Right lobe of liver (tissue), 6 donors: Measurements from ENCODE around the gene PHF2. TPM values are rescaled to one million over a fixed set of nuclear protein-coding genes. Genes with fewer than 3 reads are reported as not detected.

ENCODE experiments used
- ATAC-seq, 4 donors: fragments of 200-7000 bp; cut with Tn5 transposase; one replicate each; pipeline ENCODE4 v1.9.1; 2020; ENCODE audit warnings: mild to moderate bottlenecking in 4 of 4, moderate library complexity in 4 of 4
- DNase-seq, 3 donors: peaks; one replicate each; pipeline ENCODE4 v3.0.0-alpha.2; 2020
- H3K27ac ChIP-seq, 3 donors: fragments of 200-600 bp; one replicate each; pipeline ENCODE4 v1.8.0; 2022
- H3K27me3 ChIP-seq, 2 donors: fragments of 200-600 bp; one replicate each; pipeline ENCODE4 v1.8.0; 2022
- H3K36me3 ChIP-seq, 4 donors: fragments of 200-600 bp; sonication (generic) in 1 of 4; one replicate each; pipeline versions ENCODE4 v1.5.1 to v1.8.0; 2017 to 2022; ENCODE audit warnings: control low read depth in 1 of 4
- H3K4me1 ChIP-seq, 4 donors: fragments of 200-600 bp; sonication (generic) in 1 of 4; one replicate each; pipeline versions ENCODE4 v1.5.1 to v1.8.0; 2017 to 2022; ENCODE audit warnings: control low read depth in 1 of 4
- H3K4me3 ChIP-seq, 3 donors: fragments of 200-600 bp; one replicate each; pipeline ENCODE4 v1.8.0; 2022
- H3K9me3 ChIP-seq, 4 donors: fragments of 200-600 bp; sonication (generic) in 1 of 4; one replicate each; pipeline versions ENCODE4 v1.5.1 to v1.8.0; 2017 to 2022; ENCODE audit warnings: control low read depth in 1 of 4
- POLR2A ChIP-seq: fragments of 450-650 bp; IDR thresholded peaks from one replicate; pipeline ENCODE4 v1.6.1; 2017; ENCODE audit warnings: antibody characterized with exemption, mild to moderate bottlenecking
- WGBS: methylation state at CpG from one replicate; pipeline ENCODE4 v1.1.6; 2018; ENCODE audit warnings: low coverage, low lambda C conversion rate; ENCODE audit not compliant: insufficient coverage; ENCODE audit errors: missing lambda C conversion rate; 5-methylcytosine and 5-hydroxymethylcytosine counted together
- intact Hi-C, 2 donors: fragments of 100-400 bp; cut with DNase I; formaldehyde crosslinking; loops; one replicate each; pipeline versions ENCODE4 v1.11.2 to v1.14.1; 2022
- total RNA-seq, 6 experiments: library from RNA; depleted of rRNA in 2 of 6; stranded (reverse); fragments of >200 nt in 2 of 6; fragmentation: NEBNext Ultra II Directional in 3 of 6; extraction: Animal tissue kit (Norgen Biotek cat#: 25700) in 3 of 6; gene quantifications; one replicate each; pipeline versions ENCODE4 v1.1.0 to v1.2.4, GENCODE V29; 2016 to 2023
- TF ChIP-seq, protein P1 (sequence below), 4 donors: fragments of 200-600 bp in 3 of 4; fragments of 450-650 bp in 1 of 4; IDR thresholded peaks; one replicate each; pipeline versions ENCODE4 v1.5.1 to v1.8.0; 2016 to 2022; ENCODE audit warnings: antibody characterized with exemption in 4 of 4, mild to moderate bottlenecking in 2 of 4
- donor health status: DM: no; HTN: yes; CAD: no.
- donor health status: DM: no; HTN: no; CAD: no.
- donor health status: DM: no; HTN: no; CAD: no.
- donor health status: DM: no; HTN: yes; CAD: no.
- donor health status: DM: no; HTN: yes; CAD: no.

Gene PHF2
- total RNA-seq, 6 experiments from 2014 or later, result 6.3 to 8.5 (median 6.8) TPM

DNA sequence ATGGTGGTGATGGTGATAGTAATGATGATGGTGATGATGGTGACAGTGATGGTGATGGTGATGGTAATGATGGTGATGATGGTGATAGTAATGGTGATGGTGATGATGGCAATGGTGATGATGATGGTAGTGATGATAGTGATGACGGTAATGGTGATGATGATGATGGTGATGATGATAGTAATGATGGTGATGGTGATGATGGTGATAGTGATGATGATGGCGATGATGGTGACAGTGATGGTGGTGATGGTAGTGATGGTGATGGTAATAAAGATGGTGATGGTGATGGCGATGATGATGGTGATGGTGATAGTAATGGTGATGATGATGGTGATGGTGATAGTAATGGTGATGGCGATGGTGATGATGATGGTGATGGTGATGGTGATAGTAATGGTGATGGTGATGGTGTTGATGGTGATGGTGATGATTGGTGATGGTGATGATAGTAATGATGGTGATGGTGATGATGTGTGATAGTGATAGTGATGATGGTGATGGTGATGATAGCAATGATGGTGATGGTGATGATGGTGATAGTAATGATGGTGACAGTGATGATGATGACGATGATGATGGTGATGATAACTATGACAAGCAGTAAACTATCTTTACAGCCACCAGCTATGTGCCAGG lies 38.6 kb downstream of the PHF2 start:
- intact Hi-C loops, result no loop called here
- Histone ChIP-seq H3K27me3 (no peaks in the 10 kb centered on the region), H3K4me1 (peaks cover 0 to 9% (median 3%) of the 10 kb centered on the region in 4 donors), H3K36me3 (no peaks in the 10 kb centered on the region), H3K4me3 (no peak overlapping the region), H3K9me3 (peaks cover 0 to 4% (median 0%) of the 10 kb centered on the region in 4 donors), H3K27ac (no peak overlapping the region)
- no peak for TF ChIP-seq POLR2A
- TF ChIP-seq, protein P1, sequence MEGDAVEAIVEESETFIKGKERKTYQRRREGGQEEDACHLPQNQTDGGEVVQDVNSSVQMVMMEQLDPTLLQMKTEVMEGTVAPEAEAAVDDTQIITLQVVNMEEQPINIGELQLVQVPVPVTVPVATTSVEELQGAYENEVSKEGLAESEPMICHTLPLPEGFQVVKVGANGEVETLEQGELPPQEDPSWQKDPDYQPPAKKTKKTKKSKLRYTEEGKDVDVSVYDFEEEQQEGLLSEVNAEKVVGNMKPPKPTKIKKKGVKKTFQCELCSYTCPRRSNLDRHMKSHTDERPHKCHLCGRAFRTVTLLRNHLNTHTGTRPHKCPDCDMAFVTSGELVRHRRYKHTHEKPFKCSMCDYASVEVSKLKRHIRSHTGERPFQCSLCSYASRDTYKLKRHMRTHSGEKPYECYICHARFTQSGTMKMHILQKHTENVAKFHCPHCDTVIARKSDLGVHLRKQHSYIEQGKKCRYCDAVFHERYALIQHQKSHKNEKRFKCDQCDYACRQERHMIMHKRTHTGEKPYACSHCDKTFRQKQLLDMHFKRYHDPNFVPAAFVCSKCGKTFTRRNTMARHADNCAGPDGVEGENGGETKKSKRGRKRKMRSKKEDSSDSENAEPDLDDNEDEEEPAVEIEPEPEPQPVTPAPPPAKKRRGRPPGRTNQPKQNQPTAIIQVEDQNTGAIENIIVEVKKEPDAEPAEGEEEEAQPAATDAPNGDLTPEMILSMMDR (IDR thresholded peaks at IDR 0.05), result no peak
- DNase-seq (no peak), ATAC-seq (no peak)
- 90% methylated on average over 5 of the region's 5 CpGs for WGBS

DNA sequence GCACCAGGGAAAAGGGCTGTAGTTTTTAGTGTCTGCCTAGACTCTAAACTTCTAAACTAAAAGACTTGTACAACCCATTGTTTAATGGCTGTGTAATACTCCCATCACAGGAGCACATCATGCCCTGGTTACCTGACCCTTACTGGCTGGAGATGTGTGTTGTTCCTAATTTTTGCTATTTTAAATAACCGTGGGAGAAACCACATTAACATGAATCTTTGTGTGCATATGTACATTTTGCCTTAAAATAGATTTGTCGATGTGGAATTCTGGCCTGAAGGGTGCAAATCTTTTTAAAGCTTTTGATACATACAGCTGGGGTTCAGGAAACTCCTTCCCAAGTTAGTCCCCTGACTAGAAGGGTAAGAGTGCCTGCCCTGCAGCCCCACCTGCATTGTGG lies 39.7 kb downstream of the PHF2 start:
- no peaks in the 10 kb centered on the region for H3K27me3 ChIP-seq
- no peak for DNase-seq
- 82% methylated on average over 2 of the region's 2 CpGs for WGBS
- intact Hi-C loops, result no loop called here
- no peak for TF ChIP-seq POLR2A
- TF ChIP-seq, protein P1 (IDR thresholded peaks at IDR 0.05), result no peak
- H3K4me1 ChIP-seq, result peaks cover 0 to 13% (median 5%) of the 10 kb centered on the region in 4 donors
- no peak for ATAC-seq
- H3K36me3 ChIP-seq, result no peaks in the 10 kb centered on the region
- H3K4me3 ChIP-seq, result no peak overlapping the region
- H3K9me3 ChIP-seq, result no peaks in the 10 kb centered on the region
- H3K27ac ChIP-seq, result no peak overlapping the region

DNA sequence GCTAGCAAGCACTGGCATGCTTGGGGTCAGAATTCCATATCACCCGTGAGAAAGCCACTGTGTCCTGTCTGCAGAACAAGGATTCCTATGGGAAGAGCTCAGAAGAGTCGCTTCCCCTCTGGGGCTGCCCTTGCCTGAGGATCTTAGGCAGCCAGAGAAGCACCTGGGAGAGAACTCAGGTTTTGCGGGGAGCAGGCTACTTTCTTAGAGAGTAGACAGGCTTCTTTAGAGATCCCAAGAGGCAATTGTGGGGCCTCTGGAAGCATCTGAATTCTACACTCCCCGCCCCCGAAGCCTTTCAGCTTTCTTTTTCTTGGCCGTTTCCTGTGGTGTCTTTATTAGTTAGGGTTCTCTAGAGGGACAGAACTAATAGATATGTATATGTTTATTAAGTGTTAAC lies 40.9 kb downstream of the PHF2 start:
- no peak for ATAC-seq
- no peaks in the 10 kb centered on the region for H3K36me3 ChIP-seq
- WGBS, result 57% methylated on average over 1 of the region's 6 CpGs
- no peaks in the 10 kb centered on the region for H3K9me3 ChIP-seq
- no peak overlapping the region for H3K27ac ChIP-seq
- H3K4me3 ChIP-seq, result no peak overlapping the region
- intact Hi-C loops, result no loop called here
- no peak for TF ChIP-seq POLR2A
- TF ChIP-seq, protein P1 (IDR thresholded peaks at IDR 0.05), result no peak
- H3K27me3 ChIP-seq, result no peaks in the 10 kb centered on the region
- peaks cover 0 to 7% (median 2%) of the 10 kb centered on the region in 4 donors for H3K4me1 ChIP-seq
- no peak for DNase-seq

DNA sequence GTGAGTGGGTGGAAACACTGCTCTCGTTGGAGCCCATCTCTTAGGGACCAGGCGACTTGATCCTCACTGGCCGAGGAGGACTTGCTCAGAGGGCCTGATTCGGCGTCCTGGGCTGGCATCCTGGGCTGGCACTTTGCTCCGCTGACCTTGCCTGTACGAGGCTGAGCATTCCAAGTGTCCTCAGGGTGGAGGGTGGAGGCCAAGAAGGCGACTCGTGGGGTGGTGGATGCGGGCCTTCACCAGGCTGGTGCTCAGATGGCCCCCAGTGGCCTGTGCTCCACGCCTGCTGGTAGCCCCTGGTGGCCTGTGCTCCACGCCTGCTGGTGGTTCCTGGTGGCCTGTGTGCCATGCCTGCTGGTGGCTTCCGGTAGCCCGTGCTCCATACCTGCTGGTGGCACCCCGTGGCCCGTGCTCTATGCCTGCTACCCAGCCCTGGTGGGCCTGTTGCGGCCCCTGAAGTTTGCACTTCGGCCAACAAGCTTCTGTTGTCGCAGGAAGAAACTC lies 42.9 kb downstream of the PHF2 start:
- Histone ChIP-seq H3K27ac (no peak overlapping the region), H3K4me3 (no peak overlapping the region), H3K27me3 (no peaks in the 10 kb centered on the region), H3K4me1 (peaks cover 0 to 6% (median 0%) of the 10 kb centered on the region in 4 donors), H3K36me3 (no peaks in the 10 kb centered on the region), H3K9me3 (no peaks in the 10 kb centered on the region)
- WGBS, result 93% methylated on average over 3 of the region's 19 CpGs
- TF ChIP-seq, protein P1 (IDR thresholded peaks at IDR 0.05), result no peak
- no peak for TF ChIP-seq POLR2A
- ATAC-seq (no peak), DNase-seq (no peak)
- intact Hi-C loops, result no loop called here
